Bronchial epithelial cell (primary cell): ENCODE measurements around the gene CMA1. TPM values are rescaled to one million over a fixed set of nuclear protein-coding genes. Genes with fewer than 3 reads are reported as not detected.
"Not testable (repeated sequence)": the region's sequence is repeated elsewhere in the genome, so short reads cannot be mapped to it uniquely, and the experiment has no call there.

Experiments
- DNase-seq: peaks from one replicate; pipeline ENCODE4 v3.0.0-alpha.2; 2010; ENCODE audit warnings: low read depth
- FAIRE-seq: peaks from 2 replicates; lab custom pipeline; 2011; peaks lifted over from hg19 to GRCh38; lab: Jason Lieb, UNC
- H3K27me3 ChIP-seq: 2 replicates; pipeline ENCODE4 v1.5.1; 2011; ENCODE audit warnings: low read length; ENCODE audit not compliant: control insufficient read depth, insufficient read depth
- H3K36me3 ChIP-seq: 2 replicates; pipeline ENCODE4 v1.5.1; 2011; ENCODE audit warnings: low read length; ENCODE audit not compliant: control insufficient read depth, insufficient read depth
- H3K4me3 ChIP-seq: 2 replicates; pipeline ENCODE4 v1.5.1; 2011; ENCODE audit warnings: mild to moderate bottlenecking, low read depth, low read length, control low read depth
- total RNA-seq: library from RNA; depleted of rRNA; stranded (reverse); fragments of >200 nt; gene quantifications from 2 replicates; pipeline ENCODE4 v1.2.1, GENCODE V29; 2014
- TF ChIP-seq, protein P1 (sequence below): IDR thresholded peaks from 2 replicates; pipeline ENCODE4 v1.5.1; 2011; ENCODE audit warnings: mild to moderate bottlenecking, moderate library complexity, low read length, control low read depth, inconsistent platforms; ENCODE audit not compliant: insufficient read depth, severe bottlenecking

Gene CMA1
- total RNA-seq, 1 donor from 2014 or later = not detected

DNA sequence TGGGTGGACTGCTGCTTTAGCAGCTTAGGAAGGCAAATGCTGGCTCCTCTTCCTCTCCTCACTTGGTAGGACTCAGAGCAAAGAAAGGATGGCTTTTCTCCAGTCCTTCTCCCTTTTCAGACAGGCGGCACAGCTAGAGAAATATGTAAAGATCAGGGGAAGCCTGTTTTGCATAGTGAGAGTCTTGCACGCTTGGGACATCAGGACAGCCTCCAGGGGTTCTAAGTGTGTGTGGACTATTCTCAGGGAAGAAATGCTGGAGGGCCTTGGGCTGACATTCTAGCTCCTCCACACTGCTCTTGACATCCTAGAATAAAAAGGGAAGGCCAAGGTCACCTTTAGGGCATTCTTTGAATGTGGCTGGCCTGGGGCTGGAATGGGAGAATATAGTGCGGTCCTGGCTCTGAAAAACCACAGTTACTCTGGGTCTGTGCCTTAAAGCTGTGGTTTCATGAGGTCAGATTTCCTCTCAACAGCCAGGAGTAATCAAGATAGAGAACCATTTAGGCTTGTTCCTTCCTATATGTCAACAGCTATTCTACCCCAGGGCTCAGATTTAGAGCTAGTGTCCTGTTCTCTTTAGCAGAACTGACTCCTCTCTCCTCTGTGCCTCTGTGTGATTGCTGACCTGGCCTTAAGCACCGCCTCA lies 24.3 kb downstream of the CMA1 start:
- no peak overlapping the region for H3K4me3 ChIP-seq
- TF ChIP-seq, protein P1, sequence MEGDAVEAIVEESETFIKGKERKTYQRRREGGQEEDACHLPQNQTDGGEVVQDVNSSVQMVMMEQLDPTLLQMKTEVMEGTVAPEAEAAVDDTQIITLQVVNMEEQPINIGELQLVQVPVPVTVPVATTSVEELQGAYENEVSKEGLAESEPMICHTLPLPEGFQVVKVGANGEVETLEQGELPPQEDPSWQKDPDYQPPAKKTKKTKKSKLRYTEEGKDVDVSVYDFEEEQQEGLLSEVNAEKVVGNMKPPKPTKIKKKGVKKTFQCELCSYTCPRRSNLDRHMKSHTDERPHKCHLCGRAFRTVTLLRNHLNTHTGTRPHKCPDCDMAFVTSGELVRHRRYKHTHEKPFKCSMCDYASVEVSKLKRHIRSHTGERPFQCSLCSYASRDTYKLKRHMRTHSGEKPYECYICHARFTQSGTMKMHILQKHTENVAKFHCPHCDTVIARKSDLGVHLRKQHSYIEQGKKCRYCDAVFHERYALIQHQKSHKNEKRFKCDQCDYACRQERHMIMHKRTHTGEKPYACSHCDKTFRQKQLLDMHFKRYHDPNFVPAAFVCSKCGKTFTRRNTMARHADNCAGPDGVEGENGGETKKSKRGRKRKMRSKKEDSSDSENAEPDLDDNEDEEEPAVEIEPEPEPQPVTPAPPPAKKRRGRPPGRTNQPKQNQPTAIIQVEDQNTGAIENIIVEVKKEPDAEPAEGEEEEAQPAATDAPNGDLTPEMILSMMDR = no peak
- no peaks in the 10 kb centered on the region for H3K27me3 ChIP-seq
- DNase-seq (no peak), FAIRE-seq (no peak)
- H3K36me3 ChIP-seq = no peaks in the 10 kb centered on the region

DNA sequence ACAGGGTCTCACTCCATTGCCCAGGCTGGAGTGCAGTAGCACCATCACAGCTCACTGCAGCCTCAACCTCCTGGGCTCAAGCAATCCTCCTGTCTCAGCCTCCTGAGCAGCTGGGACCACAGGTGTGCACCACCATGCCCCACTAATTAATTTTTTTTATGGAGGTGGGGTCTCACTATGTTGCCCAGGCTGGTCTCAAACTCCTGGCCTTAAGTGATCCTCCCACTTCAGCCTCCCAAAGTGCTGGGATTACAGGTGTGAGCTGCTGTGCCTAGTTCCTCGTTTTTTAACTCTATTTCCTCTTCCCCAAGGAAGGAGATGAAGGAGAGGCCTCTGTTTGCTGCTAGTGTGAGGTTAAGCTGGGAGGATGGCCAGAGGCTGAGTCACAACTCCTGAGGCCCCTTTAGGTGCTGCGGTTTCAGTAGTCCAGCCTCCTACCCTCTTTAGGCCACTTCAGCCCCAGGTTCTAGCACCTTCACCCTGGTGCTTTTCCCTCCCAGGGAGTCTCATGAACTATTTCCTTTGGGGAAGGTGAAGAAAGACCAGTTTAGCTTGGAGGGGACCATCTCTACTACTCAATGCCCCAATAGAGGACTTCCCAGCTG lies 25.3 kb downstream of the CMA1 start:
- not testable (repeated sequence) for H3K27me3 ChIP-seq, H3K4me3 ChIP-seq, H3K36me3 ChIP-seq, FAIRE-seq
- peak; percentile 38 for DNase-seq

DNA sequence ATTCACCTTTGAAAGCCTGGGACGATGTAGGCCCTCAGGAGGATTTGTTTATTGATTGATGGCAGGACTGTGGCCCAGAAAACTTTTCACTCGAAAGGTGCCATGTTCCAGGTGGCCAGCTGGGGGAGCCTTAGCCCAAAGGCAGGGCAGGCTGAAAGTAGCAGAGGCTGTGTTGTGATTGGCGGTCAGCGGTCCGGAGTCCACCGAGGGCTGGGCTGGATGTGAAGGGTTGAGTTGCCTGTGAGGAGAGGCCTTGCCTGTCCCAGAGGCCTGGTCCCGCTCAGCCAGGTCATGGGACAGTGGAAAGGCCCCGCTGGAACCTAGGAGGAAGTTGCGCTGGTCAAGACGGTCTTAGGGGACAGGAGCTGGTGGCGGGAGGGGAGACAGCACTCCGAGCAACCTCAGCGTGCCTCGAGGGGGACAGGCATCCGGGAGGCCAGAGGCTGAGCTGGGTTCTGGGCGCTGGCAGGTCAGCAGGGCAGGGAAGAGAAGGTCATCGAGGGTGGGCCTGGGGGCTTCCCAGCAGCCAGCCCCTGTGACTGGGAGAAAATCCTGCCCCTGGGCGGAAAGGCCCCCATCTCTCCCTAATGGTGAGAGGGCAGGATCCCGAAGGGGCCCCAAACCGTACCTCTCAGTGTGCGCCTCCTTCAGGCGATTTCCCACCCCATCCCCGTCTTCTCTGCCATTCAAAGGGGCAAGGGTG lies 26.3 kb downstream of the CMA1 start:
- H3K36me3 ChIP-seq = no peaks in the 10 kb centered on the region
- DNase-seq (peak; percentile 35), FAIRE-seq (no peak)
- TF ChIP-seq, protein P1 = peak; percentile 88
- H3K4me3 ChIP-seq = no peak overlapping the region
- H3K27me3 ChIP-seq = no peaks in the 10 kb centered on the region

DNA sequence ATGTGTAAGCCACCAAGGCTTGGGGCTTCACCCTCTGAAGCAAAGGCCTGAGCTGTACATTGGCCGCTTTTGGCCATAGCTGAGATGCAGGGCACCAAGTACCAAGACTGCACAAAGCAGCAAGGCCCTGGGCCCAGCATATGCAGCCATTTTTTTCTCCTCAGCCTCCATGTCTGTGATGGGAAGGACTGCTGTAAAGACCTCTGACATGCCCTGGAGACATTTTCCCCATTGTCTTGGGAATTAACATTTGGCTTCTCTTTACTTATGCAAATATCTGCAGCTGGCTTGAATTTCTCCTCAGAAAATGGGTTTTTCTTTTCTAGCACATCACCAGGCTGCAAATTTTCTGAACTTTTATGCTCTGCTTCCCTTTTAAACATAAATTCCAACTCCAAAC lies 28.1 kb downstream of the CMA1 start:
- not testable (repeated sequence) for DNase-seq, H3K4me3 ChIP-seq, H3K27me3 ChIP-seq, FAIRE-seq, H3K36me3 ChIP-seq

DNA sequence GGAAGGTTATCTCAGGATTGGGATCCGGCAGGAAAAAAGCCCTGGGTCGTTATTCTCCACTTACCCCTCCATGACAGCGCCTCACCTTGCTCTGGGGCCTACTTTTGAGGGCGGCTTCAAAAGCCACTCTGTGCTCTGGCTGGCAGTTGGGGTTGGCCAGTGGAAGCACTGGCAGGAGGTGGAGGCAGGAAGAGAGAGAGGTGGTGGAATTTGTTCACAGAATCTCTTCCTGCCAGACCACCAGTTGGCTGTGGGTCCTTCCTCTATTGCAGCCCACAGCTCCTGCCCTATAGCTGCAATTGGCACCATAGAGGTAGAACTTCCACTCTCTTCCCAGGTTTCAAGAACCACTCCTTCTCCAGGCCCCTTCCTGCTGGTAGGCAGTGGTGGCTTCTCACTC lies 32.8 kb downstream of the CMA1 start:
- Histone ChIP-seq H3K36me3 (no peaks in the 10 kb centered on the region), H3K4me3 (no peak overlapping the region), H3K27me3 (no peaks in the 10 kb centered on the region)
- FAIRE-seq = no peak
- no peak for DNase-seq
- TF ChIP-seq, protein P1 = no peak

DNA sequence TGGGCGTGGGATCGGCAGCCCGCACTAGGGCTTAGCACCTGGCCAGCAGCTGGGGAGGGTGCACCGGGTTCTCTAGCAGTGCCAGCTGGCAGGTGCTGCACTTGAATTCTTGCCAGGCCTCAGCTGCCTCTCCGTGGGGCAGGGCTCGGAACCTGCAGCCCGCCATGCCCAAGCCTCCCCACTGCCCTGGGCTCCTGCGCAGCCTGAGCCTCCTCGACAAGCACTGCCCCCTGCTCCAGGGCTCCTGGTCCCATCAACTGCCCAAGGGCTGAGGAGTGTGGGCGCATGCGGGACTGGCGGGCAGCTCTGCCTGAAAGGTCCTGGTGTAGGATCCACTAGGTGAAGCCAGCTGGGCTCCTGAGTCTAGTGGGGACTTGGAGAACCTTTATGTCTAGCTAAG lies 34.9 kb downstream of the CMA1 start:
- FAIRE-seq = no peak
- TF ChIP-seq, protein P1 = no peak
- Histone ChIP-seq H3K36me3 (no peaks in the 10 kb centered on the region), H3K4me3 (no peak overlapping the region), H3K27me3 (no peaks in the 10 kb centered on the region)
- DNase-seq = no peak

DNA sequence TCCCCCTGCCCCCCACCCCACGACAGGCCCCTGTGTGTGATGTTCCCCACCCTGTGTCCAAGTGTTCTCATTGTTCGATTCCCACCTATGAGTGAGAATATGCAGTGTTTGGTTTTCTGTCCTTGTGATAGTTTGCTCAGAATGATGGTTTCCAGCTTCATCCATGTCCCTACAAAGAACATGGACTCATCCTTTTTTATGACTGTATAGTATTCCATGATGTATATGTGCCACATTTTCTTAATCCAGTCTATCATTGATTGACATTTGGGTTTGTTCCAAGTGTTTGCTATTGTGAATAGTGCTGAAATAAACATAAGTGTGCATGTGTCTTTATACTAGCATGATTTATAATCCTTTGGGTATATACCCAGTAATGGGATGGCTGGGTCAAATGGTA lies 37.6 kb downstream of the CMA1 start:
- H3K36me3 ChIP-seq, H3K27me3 ChIP-seq, DNase-seq, H3K4me3 ChIP-seq, FAIRE-seq: not testable (repeated sequence)
